Gastrocnemius medialis (tissue), 4 donors: Measurements from ENCODE around the gene CENPX.

Experiments used
- CTCF ChIP-seq, 5 experiments: fragments of 450-650 bp in 3 of 5; fragments of 200-600 bp in 2 of 5; sonication (generic) in 2 of 5; IDR thresholded peaks in 4 of 5; conservative IDR thresholded peaks in 1 of 5; 1 replicate in 4 of 5; 2 replicates in 1 of 5; pipeline ENCODE4 v1.5.1; 2016 to 2019; ENCODE audit warnings: antibody characterized with exemption in 5 of 5, mild to moderate bottlenecking in 3 of 5, moderate library complexity in 3 of 5
- POLR2A ChIP-seq, 2 donors: fragments of 450-650 bp; IDR thresholded peaks; one replicate each; pipeline ENCODE4 v1.6.1; 2017; ENCODE audit warnings: antibody characterized with exemption in 2 of 2, mild to moderate bottlenecking in 2 of 2, moderate library complexity in 2 of 2

GRCh38 chr17:81986606-81987005 is 36.1 kb downstream of the CENPX start:
- TF ChIP-seq CTCF (IDR thresholded peaks at IDR 0.05 in 4 of 5, conservative IDR thresholded peaks at IDR 0.05 in 1 of 5) = no peak
- no peak for TF ChIP-seq POLR2A (IDR thresholded peaks at IDR 0.05)
